H1 (cell line): Measurements from ENCODE around the gene ADAMTSL2.

Source experiments
- CTCF ChIP-seq, 3 experiments: IDR thresholded peaks; 1 replicate in 2 of 3; 2 replicates in 1 of 3; pipeline versions ENCODE4 v1.5.1 to v1.6.1; 2011; ENCODE audit warnings: low read length in 3 of 3, mild to moderate bottlenecking in 3 of 3, inconsistent platforms in 2 of 3, low read depth in 1 of 3, moderate library complexity in 1 of 3; ENCODE audit not compliant: insufficient read depth in 1 of 3; ENCODE audit errors: control extremely low read depth in 1 of 3
- MAFK ChIP-seq: IDR thresholded peaks from 2 replicates; pipeline ENCODE4 v1.6.1; 2012; ENCODE audit warnings: low read depth, mild to moderate bottlenecking, improper control_type of control experiment, low read length
- NANOG ChIP-seq: IDR thresholded peaks from 2 replicates; pipeline ENCODE4 v1.6.1; 2011; ENCODE audit warnings: low read length, low read depth, mild to moderate bottlenecking, inconsistent platforms; ENCODE audit not compliant: insufficient read depth, poor library complexity, severe bottlenecking

GRCh38 chr9:133612051-133612450, 77.5 kb downstream of the ADAMTSL2 start:
- no peak for TF ChIP-seq CTCF (IDR thresholded peaks at IDR 0.05; ENCODE audit: control extremely low read depth in 1 of 3, insufficient read depth in 1 of 3, low read depth in 1 of 3, low read length in 3 of 3)
- no peak for TF ChIP-seq NANOG
- TF ChIP-seq MAFK: no peak
